Measurements from ENCODE around the gene AKAP13. TPM values are rescaled to one million over a fixed set of nuclear protein-coding genes. Genes with fewer than 3 reads are reported as not detected.
A peak's percentile ranks its signal among the peaks of the same experiment; 100 is the strongest.

Gene AKAP13
- total RNA-seq, 2 experiments from 2014 or later, result 282 to 304 TPM

DNA sequence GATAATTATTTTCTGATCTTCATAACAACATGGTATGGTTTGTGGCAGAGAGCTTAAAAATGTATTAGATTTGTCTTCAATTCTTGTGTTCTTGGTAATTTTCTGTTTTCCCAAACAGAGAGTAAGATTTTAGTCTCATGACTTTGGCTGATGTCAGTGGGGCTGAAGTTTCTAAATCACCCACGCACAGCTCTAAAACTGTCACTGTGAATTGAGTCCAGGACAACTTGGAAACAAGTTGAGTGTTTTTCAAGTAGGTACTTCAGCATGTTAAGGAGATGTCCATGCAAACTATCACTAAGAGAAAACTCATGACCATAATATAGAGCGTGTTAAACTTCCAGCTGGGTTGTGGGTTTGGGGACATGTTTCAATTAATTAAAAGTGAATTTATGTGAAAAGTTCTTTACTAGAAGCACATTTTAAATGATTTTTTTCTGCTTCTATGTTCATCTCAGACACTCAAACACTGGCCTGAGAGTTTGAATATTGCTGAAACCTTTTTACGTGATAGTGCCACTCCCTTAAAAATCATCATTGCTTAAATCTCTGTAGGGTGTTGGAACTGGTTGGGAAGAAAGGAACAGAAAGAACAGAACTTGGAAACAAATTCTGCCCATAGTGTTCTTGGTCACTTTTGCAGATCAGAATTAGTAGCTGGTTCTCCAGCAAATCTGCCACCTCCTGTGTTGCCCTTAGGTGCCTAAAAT lies 324.5 kb downstream of the AKAP13 start:
- Mint-ChIP-seq H3K36me3 (ENCODE audit: low read depth) (peaks cover 77% of the 10 kb centered on the region), H3K27ac (peak overlapping the region; percentile 98), H3K4me3 (peak overlapping the region; percentile 76), H3K4me1 (ENCODE audit: low read depth) (peaks cover 91% of the 10 kb centered on the region), H3K9me3 (no peaks in the 10 kb centered on the region), H3K27me3 (no peaks in the 10 kb centered on the region)
- H3K27ac ChIP-seq (ENCODE audit: low read depth in 1 of 2, low read length in 2 of 2), result peak overlapping the region; percentile 62 to 88
- no peak overlapping the region for H3K4me3 ChIP-seq (ENCODE audit: low read length)
- CTCF ChIA-PET, result no interaction called here
- TF ChIP-seq, protein P1, sequence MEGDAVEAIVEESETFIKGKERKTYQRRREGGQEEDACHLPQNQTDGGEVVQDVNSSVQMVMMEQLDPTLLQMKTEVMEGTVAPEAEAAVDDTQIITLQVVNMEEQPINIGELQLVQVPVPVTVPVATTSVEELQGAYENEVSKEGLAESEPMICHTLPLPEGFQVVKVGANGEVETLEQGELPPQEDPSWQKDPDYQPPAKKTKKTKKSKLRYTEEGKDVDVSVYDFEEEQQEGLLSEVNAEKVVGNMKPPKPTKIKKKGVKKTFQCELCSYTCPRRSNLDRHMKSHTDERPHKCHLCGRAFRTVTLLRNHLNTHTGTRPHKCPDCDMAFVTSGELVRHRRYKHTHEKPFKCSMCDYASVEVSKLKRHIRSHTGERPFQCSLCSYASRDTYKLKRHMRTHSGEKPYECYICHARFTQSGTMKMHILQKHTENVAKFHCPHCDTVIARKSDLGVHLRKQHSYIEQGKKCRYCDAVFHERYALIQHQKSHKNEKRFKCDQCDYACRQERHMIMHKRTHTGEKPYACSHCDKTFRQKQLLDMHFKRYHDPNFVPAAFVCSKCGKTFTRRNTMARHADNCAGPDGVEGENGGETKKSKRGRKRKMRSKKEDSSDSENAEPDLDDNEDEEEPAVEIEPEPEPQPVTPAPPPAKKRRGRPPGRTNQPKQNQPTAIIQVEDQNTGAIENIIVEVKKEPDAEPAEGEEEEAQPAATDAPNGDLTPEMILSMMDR (IDR thresholded peaks at IDR 0.05), result no peak
- intact Hi-C loops (cut with DNase I, micrococcal nuclease), result loop anchor here (1.0 to 10.0 kb wide), 5 partner anchors 35 to 320 kb away; partner anchors contain the start of gene AKAP13 (in 1 of the 2)
- no peaks in the 10 kb centered on the region for H3K9me3 ChIP-seq (ENCODE audit: control insufficient read depth in 1 of 2, insufficient read depth in 1 of 2, low read length in 2 of 2)
- H3K36me3 ChIP-seq (ENCODE audit: insufficient read depth, low read length), result peaks cover 31% of the 10 kb centered on the region
- no peaks in the 10 kb centered on the region for H3K27me3 ChIP-seq (ENCODE audit: control insufficient read depth in 1 of 2, insufficient read depth in 2 of 2, low read length in 2 of 2)
- ATAC-seq (ENCODE audit: poor library complexity), result no peak
- POLR2A ChIA-PET, result interaction anchor here (0.9 to 5.9 kb wide), 4 partner anchors 14 to 375 kb away, joined by 3 to 83 read pairs (median 4); no protein-coding TSS in a partner anchor
- DNase-seq, result peak in 1 of 14 experiments; percentile 27
- peaks cover 66% of the 10 kb centered on the region for H3K4me1 ChIP-seq (ENCODE audit: insufficient read depth, low read length)

DNA sequence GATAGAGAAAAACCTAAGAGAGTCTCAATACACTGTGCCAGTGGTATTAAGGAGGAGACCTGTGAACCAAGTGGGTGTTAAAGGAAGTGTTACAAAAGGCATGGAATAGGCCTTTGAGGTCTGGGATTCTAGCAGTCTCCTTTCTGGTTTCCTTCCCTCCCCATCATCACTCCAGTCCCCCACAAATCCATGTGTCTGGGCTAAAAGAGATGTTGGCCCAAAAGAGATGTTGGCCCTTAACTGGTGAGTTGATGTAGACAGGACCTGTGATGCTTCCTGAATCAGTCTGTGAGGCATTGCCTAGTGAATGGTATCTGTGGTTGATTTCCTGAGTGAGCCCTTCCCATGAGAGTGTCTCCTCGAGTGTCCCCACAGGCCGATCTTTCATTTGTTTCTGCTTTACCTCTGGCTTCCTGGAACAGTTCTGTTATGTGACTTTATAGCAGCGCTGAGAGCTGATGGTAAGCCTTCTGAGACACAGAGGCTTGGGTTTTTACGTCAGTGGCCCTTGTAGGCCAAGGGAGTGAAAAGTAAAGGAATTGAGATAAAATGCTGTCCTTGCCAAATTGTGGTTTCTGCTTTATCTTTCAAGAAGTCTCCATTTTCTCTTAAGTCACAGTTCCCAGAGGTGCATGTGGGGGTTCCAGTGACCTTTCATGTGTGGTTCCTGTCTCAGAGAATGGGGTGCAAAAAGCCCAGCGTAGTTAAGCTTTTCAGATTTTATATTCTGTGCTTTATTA lies 326.5 kb downstream of the AKAP13 start:
- ChIA-PET CTCF (interaction anchor here (1.1 to 2.0 kb wide), 3 partner anchors 12 to 31 kb away, joined by 4 to 9 read pairs (median 5); no protein-coding TSS in a partner anchor), POLR2A (interaction anchor here (1.0 to 2.1 kb wide), 11 partner anchors 11 to 726 kb away, joined by 3 to 34 read pairs (median 4); partner anchors contain the start of genes AKAP13 and KLHL25)
- Mint-ChIP-seq H3K27me3 (no peaks in the 10 kb centered on the region), H3K4me3 (peak overlapping the region; percentile 75), H3K9me3 (no peaks in the 10 kb centered on the region), H3K4me1 (ENCODE audit: low read depth) (peaks cover 88% of the 10 kb centered on the region), H3K27ac (peak overlapping the region; percentile 98), H3K36me3 (ENCODE audit: low read depth) (peaks cover 83% of the 10 kb centered on the region)
- H3K4me3 ChIP-seq (ENCODE audit: low read length), result peak overlapping the region; percentile 45
- TF ChIP-seq, protein P1 (IDR thresholded peaks at IDR 0.05), result no peak
- ATAC-seq (ENCODE audit: poor library complexity), result peak; percentile 78
- no peaks in the 10 kb centered on the region for H3K9me3 ChIP-seq (ENCODE audit: control insufficient read depth in 1 of 2, insufficient read depth in 1 of 2, low read length in 2 of 2)
- H3K27ac ChIP-seq (ENCODE audit: low read depth in 1 of 2, low read length in 2 of 2), result peak overlapping the region; percentile 80 to 88
- intact Hi-C loops (cut with DNase I, micrococcal nuclease), result loop anchor here (1.0 to 10.0 kb wide), 7 partner anchors 18 to 322 kb away; partner anchors contain the start of gene AKAP13 (in 1 of the 2)
- peaks cover 59% of the 10 kb centered on the region for H3K4me1 ChIP-seq (ENCODE audit: insufficient read depth, low read length)
- no peaks in the 10 kb centered on the region for H3K27me3 ChIP-seq (ENCODE audit: control insufficient read depth in 1 of 2, insufficient read depth in 2 of 2, low read length in 2 of 2)
- peak in 12 of 14 experiments; percentile 31 to 91 (median 48) for DNase-seq
- H3K36me3 ChIP-seq (ENCODE audit: insufficient read depth, low read length), result peaks cover 46% of the 10 kb centered on the region
